SK-N-SH (cell line): ENCODE data around the gene KLF7.

Experiments
- CTCF ChIP-seq: fragments of 200-600 bp; sonication (generic); IDR thresholded peaks from 2 replicates; pipeline ENCODE4 v1.6.1; 2017; ENCODE audit warnings: antibody characterized with exemption, mild to moderate bottlenecking, moderate library complexity
- EP300 ChIP-seq, 2 experiments: IDR thresholded peaks; 2 replicates each; pipeline versions ENCODE4 v1.4.0 to v1.6.1; 2012; ENCODE audit warnings: borderline replicate concordance in 1 of 2, low read depth in 1 of 2, low read length in 1 of 2
- GABPA ChIP-seq: IDR thresholded peaks from 2 replicates; pipeline ENCODE4 v1.4.0; 2012; ENCODE audit warnings: low read depth, mild to moderate bottlenecking
- GATA2 ChIP-seq: sonication (generic); formaldehyde crosslinking; IDR thresholded peaks from 2 replicates; pipeline ENCODE4 v1.5.0; 2020; ENCODE audit warnings: mild to moderate bottlenecking, missing genetic modification reagents
- JUND ChIP-seq: IDR thresholded peaks from 2 replicates; pipeline ENCODE4 v1.4.0; 2012
- MAX ChIP-seq: IDR thresholded peaks from 2 replicates; pipeline ENCODE4 v1.4.0; 2012; ENCODE audit warnings: low read depth
- POLR2AphosphoS5 ChIP-seq: IDR thresholded peaks from 2 replicates; pipeline ENCODE4 v1.6.1; 2012; ENCODE audit warnings: low read depth, low read length
- RAD21 ChIP-seq: IDR thresholded peaks from 2 replicates; pipeline ENCODE4 v1.6.1; 2012; ENCODE audit warnings: mild to moderate bottlenecking, low read length
- RFX5 ChIP-seq: IDR thresholded peaks from 2 replicates; pipeline ENCODE4 v1.6.1; 2012; ENCODE audit warnings: mild to moderate bottlenecking, improper control_type of control experiment, low read length
- TAF1 ChIP-seq: IDR thresholded peaks from 2 replicates; pipeline ENCODE4 v1.6.1; 2012; ENCODE audit warnings: low read depth, mild to moderate bottlenecking, low read length, moderate library complexity, borderline replicate concordance
- TEAD4 ChIP-seq: IDR thresholded peaks from 2 replicates; pipeline ENCODE4 v1.4.0; 2012; ENCODE audit warnings: mild to moderate bottlenecking, borderline replicate concordance; ENCODE audit not compliant: insufficient read depth
- YY1 ChIP-seq: IDR thresholded peaks from 2 replicates; pipeline ENCODE4 v1.4.0; 2012; ENCODE audit warnings: low read depth, mild to moderate bottlenecking
- TF ChIP-seq, protein P1 (sequence below): IDR thresholded peaks from 2 replicates; pipeline ENCODE4 v1.4.0; 2012; ENCODE audit warnings: low read depth, borderline replicate concordance

DNA sequence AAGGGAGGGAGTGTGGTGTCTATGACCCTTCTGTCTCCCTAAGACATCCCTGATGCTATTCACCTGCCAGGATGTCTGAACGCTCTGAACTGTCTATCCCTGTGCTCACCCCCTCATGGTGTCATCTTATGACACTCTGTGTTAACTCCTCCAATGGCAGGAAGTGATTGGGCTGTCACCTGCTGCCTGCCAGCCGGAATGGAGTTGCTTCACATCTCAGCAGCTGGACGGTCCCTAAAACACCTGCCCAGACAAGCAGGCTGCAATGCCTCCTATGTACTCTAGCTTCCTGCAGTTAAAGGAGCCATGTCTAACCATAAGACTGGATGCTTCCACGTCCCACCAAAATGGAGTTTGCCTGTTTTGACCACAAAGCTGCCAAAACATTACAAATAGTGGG, 126.5 kb downstream of the KLF7 start:
- TF ChIP-seq POLR2AphosphoS5 (no peak), EP300 (IDR thresholded peaks at IDR 0.05; ENCODE audit: borderline replicate concordance in 1 of 2, low read depth in 1 of 2, low read length in 1 of 2) (no peak), RFX5 (no peak), RAD21 (no peak), CTCF (no peak), YY1 (no peak), TAF1 (no peak), TEAD4 (no peak), JUND (no peak), GABPA (no peak), MAX (no peak), GATA2 (no peak)
- TF ChIP-seq, protein P1, sequence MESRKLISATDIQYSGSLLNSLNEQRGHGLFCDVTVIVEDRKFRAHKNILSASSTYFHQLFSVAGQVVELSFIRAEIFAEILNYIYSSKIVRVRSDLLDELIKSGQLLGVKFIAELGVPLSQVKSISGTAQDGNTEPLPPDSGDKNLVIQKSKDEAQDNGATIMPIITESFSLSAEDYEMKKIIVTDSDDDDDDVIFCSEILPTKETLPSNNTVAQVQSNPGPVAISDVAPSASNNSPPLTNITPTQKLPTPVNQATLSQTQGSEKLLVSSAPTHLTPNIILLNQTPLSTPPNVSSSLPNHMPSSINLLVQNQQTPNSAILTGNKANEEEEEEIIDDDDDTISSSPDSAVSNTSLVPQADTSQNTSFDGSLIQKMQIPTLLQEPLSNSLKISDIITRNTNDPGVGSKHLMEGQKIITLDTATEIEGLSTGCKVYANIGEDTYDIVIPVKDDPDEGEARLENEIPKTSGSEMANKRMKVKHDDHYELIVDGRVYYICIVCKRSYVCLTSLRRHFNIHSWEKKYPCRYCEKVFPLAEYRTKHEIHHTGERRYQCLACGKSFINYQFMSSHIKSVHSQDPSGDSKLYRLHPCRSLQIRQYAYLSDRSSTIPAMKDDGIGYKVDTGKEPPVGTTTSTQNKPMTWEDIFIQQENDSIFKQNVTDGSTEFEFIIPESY = no peak
